GM20431 (cell line): ENCODE data around the gene ITIH6.
"Not testable (repeated sequence)": the region's sequence is repeated elsewhere in the genome, so short reads cannot be mapped to it uniquely, and the experiment has no call there.

ENCODE experiments used
- in situ Hi-C: fragments of 300-500 bp; cut with MseI, MboI; formaldehyde crosslinking; loops from one replicate; pipeline ENCODE4 v1.15.0; 2020; ENCODE audit warnings: low sequenced_read_pairs; ENCODE audit not compliant: unreplicated experiment

The ITIH6 gene, protein sequence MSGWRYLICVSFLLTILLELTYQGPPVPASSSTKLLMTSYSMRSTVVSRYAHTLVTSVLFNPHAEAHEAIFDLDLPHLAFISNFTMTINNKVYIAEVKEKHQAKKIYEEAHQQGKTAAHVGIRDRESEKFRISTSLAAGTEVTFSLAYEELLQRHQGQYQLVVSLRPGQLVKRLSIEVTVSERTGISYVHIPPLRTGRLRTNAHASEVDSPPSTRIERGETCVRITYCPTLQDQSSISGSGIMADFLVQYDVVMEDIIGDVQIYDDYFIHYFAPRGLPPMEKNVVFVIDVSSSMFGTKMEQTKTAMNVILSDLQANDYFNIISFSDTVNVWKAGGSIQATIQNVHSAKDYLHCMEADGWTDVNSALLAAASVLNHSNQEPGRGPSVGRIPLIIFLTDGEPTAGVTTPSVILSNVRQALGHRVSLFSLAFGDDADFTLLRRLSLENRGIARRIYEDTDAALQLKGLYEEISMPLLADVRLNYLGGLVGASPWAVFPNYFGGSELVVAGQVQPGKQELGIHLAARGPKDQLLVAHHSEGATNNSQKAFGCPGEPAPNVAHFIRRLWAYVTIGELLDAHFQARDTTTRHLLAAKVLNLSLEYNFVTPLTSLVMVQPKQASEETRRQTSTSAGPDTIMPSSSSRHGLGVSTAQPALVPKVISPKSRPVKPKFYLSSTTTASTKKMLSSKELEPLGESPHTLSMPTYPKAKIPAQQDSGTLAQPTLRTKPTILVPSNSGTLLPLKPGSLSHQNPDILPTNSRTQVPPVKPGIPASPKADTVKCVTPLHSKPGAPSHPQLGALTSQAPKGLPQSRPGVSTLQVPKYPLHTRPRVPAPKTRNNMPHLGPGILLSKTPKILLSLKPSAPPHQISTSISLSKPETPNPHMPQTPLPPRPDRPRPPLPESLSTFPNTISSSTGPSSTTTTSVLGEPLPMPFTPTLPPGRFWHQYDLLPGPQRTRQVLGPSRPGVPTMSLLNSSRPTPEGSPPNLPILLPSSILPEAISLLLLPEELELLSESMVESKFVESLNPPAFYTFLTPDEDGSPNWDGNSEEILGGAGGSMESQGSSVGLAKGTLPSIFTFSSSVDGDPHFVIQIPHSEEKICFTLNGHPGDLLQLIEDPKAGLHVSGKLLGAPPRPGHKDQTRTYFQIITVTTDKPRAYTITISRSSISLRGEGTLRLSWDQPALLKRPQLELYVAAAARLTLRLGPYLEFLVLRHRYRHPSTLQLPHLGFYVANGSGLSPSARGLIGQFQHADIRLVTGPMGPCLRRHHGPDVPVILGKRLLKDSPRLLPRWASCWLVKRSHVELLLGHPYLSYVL

GRCh38 chrX:54798137-54798536 lies at the start of gene ITIH6:
ITIH6 (minus strand) TSS chrX:54798255; CDS start chrX:54798210, 45 bp downstream.
- in situ Hi-C loops: no loop called here

DNA sequence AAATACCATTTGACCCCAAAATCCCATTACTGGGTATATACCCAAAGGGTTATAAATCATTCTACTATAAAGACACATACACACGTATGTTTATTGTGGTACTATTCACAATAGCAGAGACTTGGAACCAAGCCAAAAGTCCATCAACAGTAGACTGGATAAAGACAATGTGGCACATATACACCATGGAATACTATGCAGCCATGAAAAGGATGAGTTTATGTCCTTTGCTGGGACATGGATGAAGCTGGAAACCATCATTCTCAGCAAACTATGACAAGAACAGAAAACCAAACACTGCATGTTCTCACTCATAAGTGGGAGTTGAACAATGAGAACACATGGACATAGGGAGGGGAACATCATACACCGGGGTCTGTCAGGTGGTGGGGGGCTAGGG lies 49.6 kb upstream of the ITIH6 start:
- in situ Hi-C loops: not testable (repeated sequence)

- in situ Hi-C loops: no loop called here
These were observed 45.0 kb upstream of the ITIH6 start for GRCh38 chrX:54843050-54843449.

DNA sequence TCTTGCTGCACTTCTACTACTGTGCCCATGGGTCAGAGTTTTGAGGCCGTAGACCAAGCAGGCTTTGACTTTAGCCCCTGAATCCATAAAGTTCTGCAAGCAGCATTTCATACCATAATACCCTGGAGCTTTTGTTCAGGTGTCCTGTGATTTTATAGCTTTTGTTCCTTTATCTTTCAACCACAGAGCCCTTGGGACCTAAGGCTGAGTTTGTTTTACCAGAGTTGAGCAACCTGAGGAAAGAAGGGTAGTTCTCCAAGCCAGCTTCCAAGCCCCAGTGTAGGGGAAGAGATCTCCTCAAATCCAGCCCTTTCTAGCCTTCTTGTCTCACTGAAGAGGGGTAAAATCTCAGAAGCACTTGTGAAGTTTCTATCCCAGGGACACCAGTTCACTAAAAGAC lies 44.6 kb upstream of the ITIH6 start:
- in situ Hi-C loops: no loop called here

DNA sequence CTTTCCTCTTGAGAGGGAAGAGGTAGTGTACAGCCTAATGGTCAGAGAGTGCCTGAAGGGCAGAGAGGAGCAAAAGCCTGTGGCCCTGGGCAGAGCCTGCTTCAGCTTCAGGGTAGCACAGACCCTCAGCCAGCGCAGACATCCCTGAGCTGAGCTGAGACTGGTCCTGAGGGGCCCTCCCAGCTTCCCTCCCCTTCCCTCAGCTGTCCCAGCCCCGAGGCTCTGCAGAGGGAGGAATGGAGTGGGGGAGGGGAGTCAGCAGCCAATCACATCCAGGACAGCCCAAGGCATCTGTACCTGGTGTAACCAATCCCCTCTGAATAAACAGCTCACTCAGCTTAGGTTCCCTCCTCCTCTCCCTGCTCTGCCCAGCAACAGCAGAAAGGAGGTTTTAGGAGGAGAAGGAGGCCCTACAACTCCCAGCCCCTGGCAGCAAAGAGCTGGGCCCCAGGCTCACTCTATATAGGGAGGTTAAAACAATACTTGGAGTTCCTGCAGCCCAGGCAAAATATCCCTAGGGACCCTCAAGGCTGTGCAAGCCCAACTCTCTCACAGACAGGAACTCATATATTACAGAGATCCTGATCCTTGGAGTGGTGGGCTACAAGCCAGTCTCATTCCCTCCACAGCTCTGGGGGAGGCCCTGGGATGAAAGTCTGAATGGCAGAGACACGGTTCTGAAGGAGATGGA lies 43.3 kb upstream of the ITIH6 start:
- in situ Hi-C loops: not testable (repeated sequence)

DNA sequence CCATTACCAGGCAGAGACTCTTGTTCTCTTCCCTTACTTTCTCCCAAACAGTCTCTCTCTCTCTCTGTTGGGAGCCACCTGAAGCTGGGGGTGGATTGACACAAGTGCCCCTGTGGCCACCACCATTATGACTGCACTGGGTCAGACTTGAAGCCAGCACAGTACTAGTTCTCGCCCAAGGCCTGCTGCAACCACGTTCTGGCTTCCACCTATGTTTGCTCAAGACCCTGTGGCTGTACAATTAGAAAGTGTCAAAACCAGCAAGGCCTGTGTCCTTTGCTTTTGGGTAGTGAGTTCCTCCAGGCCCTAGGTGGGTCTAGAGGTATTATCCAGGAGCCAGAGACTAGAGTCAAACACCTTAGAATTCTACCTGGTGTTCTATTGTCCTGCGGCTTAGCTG lies 40.5 kb upstream of the ITIH6 start:
- in situ Hi-C loops: no loop called here

DNA sequence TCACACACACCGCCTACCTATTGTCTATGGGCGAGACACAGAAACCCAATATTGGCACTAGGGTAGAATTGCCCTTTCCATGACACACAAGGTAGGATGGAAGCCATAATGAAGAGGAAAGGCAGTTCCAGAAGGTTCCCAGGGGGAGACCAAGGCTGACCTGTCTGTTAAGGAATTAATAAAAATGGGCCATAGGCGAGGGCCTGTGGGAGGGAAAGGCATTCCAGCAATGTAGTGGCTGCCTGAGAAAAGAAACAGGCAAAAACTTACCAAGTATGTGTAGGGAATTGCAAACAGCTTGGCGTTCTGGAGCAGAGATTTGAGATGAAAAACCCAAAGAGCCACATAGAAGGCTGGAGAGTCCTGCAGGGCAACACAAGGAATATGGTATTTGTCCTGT lies 28.5 kb upstream of the ITIH6 start:
- in situ Hi-C loops: no loop called here

- in situ Hi-C loops: no loop called here
These were observed 27.8 kb upstream of the ITIH6 start for GRCh38 chrX:54825716-54826438.

GRCh38 chrX:54824722-54825121 lies 26.7 kb upstream of the ITIH6 start:
- in situ Hi-C loops: no loop called here

DNA sequence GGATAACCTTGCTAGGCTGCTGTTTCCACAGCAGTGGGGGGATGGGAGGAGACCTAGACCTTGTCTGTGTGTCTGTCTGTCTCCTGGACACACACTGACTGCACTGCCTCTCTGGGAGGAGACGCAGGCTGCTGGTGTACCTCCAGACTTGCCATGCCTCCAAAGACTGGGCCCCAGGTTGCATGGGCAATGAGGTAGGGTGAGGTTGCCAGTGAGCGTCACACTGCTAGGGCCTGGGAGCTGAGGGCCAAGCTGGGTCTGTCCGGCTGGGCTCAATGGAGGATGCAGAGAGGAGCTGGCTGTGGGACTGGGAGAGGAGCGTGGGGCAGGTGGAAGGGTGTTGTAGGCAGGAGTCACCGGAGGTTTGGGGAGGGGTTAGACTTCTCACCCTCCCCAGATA lies 26.1 kb upstream of the ITIH6 start:
- in situ Hi-C loops: no loop called here

- in situ Hi-C loops: no loop called here
These were observed 23.3 kb upstream of the ITIH6 start for GRCh38 chrX:54821310-54821709.

GRCh38 chrX:54820737-54821136 lies 22.7 kb upstream of the ITIH6 start:
- in situ Hi-C loops: no loop called here

- in situ Hi-C loops: no loop called here
These were observed 21.1 kb upstream of the ITIH6 start for GRCh38 chrX:54819201-54819600.

- in situ Hi-C loops: no loop called here
These were observed 20.2 kb upstream of the ITIH6 start for GRCh38 chrX:54818221-54818620.

DNA sequence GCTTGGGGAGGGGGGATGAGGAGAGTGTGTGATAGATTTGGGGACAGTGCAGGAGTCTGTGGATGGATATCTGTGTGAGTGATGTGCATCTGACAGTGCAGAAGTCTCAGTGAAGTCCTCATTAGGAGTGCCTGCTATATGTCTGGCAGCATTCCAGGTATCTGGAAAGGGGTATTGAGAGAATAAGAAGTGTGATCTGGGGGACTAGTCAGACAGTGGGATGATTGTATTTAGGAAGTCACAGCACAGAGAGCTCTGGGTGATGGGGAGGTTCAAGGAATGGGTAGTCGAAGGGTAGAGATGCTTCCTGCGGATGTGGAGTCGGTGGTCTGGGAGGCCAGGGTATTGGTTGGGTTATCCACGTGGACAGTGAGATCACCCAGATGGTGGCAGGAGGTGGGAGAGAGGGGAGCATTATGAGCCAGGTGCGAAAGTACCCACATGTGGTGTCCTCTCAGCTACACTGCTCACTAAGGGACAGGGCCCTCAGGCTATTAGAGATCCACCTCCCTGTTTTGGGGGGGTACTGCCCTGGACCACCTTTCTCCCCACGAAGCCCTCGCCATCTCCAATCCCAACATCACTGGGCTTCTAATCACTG lies 19.3 kb upstream of the ITIH6 start:
- in situ Hi-C loops: no loop called here

DNA sequence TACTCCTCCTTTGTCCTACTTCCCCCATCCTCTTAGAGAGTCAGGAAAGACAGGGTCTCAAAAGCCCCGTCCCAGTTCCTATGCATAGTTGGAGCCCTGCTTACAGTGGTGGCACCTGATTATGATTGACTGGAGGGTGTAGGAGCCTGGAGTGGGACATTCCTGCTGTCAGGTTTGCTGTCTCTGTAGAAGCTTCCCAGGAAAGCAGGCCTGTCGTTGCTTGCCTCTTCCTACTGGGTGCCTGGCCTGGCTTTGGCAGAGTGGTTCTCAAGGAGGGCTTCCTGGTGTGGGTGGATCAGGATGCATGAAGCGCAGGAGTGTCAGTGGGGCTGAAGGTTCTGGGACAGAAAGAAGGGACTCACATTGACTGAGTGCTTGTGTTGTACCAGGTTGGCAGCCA lies 14.3 kb upstream of the ITIH6 start:
- in situ Hi-C loops: no loop called here

GRCh38 chrX:54811301-54811885 lies 13.3 kb upstream of the ITIH6 start:
- in situ Hi-C loops: no loop called here

GRCh38 chrX:54810532-54810931 lies 12.5 kb upstream of the ITIH6 start:
- in situ Hi-C loops: no loop called here
